Measurements from ENCODE around the gene CAMTA1. TPM values are rescaled to one million over a fixed set of nuclear protein-coding genes. Genes with fewer than 3 reads are reported as not detected.

Gene CAMTA1
- total RNA-seq, 1 experiment from 2014 or later: 69.5 TPM

DNA sequence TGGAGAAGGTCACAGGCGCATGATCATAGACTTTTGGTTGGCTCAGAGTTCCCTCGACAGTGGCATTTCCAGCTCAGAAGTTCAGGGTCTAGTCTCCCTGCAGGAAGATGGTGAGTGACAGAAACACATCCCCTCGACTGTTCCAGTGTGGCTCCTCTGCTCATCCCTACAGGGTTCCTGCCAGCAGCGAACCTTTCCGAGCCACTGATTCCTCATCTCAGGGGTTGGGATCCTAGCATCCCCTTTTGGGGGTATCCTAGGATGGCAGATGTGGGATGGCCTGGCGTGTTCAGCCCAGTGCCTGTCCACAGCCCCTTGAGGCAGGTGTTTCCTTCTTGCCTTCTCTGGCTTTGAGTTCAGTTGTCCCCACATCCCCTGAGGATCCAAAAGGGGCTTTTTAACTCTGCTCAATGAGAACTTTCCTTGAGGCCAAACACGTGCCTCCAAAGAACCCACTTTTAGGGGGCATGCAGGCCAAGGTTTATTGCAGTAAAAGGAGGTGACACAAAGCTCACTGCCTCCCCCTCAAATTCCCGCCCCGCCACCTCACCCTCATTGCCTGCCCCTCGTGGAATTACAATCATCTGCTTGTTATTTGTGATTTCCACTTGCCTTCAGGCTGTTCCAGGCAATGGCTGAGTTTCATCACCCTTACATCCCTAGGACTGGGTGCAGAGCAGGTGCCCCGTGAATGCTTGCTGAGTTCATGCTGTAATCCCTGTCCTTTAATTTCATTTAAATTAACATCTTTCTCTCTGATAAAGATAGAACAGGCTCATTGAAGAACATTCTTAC, 440.7 kb downstream of the CAMTA1 start:
- TF ChIP-seq ZFX (IDR thresholded peaks at IDR 0.05): no peak
- TF ChIP-seq POLR2A (IDR thresholded peaks at IDR 0.05; ENCODE audit: borderline replicate concordance, extremely low read depth, insufficient read depth, insufficient read length): no peak
- no peak for TF ChIP-seq JUND (IDR thresholded peaks at IDR 0.05)
- TF ChIP-seq, protein P1, sequence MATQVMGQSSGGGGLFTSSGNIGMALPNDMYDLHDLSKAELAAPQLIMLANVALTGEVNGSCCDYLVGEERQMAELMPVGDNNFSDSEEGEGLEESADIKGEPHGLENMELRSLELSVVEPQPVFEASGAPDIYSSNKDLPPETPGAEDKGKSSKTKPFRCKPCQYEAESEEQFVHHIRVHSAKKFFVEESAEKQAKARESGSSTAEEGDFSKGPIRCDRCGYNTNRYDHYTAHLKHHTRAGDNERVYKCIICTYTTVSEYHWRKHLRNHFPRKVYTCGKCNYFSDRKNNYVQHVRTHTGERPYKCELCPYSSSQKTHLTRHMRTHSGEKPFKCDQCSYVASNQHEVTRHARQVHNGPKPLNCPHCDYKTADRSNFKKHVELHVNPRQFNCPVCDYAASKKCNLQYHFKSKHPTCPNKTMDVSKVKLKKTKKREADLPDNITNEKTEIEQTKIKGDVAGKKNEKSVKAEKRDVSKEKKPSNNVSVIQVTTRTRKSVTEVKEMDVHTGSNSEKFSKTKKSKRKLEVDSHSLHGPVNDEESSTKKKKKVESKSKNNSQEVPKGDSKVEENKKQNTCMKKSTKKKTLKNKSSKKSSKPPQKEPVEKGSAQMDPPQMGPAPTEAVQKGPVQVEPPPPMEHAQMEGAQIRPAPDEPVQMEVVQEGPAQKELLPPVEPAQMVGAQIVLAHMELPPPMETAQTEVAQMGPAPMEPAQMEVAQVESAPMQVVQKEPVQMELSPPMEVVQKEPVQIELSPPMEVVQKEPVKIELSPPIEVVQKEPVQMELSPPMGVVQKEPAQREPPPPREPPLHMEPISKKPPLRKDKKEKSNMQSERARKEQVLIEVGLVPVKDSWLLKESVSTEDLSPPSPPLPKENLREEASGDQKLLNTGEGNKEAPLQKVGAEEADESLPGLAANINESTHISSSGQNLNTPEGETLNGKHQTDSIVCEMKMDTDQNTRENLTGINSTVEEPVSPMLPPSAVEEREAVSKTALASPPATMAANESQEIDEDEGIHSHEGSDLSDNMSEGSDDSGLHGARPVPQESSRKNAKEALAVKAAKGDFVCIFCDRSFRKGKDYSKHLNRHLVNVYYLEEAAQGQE (IDR thresholded peaks at IDR 0.05; ENCODE audit: low read depth): no peak
- no peak for TF ChIP-seq EGR1 (IDR thresholded peaks at IDR 0.05; ENCODE audit: low read depth)
- no peak for TF ChIP-seq CEBPB (IDR thresholded peaks at IDR 0.05; ENCODE audit: low read depth)
- TF ChIP-seq EZH2phosphoT487 (IDR thresholded peaks at IDR 0.05; ENCODE audit: borderline replicate concordance): no peak
- TF ChIP-seq, protein P2, sequence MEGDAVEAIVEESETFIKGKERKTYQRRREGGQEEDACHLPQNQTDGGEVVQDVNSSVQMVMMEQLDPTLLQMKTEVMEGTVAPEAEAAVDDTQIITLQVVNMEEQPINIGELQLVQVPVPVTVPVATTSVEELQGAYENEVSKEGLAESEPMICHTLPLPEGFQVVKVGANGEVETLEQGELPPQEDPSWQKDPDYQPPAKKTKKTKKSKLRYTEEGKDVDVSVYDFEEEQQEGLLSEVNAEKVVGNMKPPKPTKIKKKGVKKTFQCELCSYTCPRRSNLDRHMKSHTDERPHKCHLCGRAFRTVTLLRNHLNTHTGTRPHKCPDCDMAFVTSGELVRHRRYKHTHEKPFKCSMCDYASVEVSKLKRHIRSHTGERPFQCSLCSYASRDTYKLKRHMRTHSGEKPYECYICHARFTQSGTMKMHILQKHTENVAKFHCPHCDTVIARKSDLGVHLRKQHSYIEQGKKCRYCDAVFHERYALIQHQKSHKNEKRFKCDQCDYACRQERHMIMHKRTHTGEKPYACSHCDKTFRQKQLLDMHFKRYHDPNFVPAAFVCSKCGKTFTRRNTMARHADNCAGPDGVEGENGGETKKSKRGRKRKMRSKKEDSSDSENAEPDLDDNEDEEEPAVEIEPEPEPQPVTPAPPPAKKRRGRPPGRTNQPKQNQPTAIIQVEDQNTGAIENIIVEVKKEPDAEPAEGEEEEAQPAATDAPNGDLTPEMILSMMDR (IDR thresholded peaks at IDR 0.05 in 2 of 3, conservative IDR thresholded peaks at IDR 0.05 in 1 of 3; ENCODE audit: borderline replicate concordance in 1 of 3, insufficient read depth in 1 of 3, low read depth in 2 of 3, low read length in 2 of 3): no peak
- no peak for TF ChIP-seq SIN3A (IDR thresholded peaks at IDR 0.05; ENCODE audit: low read depth)
- TF ChIP-seq, protein P3, sequence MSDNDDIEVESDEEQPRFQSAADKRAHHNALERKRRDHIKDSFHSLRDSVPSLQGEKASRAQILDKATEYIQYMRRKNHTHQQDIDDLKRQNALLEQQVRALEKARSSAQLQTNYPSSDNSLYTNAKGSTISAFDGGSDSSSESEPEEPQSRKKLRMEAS (IDR thresholded peaks at IDR 0.05): no peak
- TF ChIP-seq RAD21 (IDR thresholded peaks at IDR 0.05; ENCODE audit: low read depth): no peak
- no peak for TF ChIP-seq YY1 (IDR thresholded peaks at IDR 0.05; ENCODE audit: extremely low read depth, insufficient replicate concordance, low read depth, low read length)
- TF ChIP-seq TCF7L2 (IDR thresholded peaks at IDR 0.05; ENCODE audit: borderline replicate concordance, extremely low read depth, insufficient read depth, insufficient read length): no peak
- TF ChIP-seq ELF1 (IDR thresholded peaks at IDR 0.05; ENCODE audit: borderline replicate concordance, low read depth): no peak
- RAD21 ChIA-PET (ENCODE audit: low non-redundant PET in 1 of 2, low total read pairs in 2 of 2, uncharacterized antibody in 2 of 2, unreplicated experiment in 2 of 2): interaction anchor here in 1 of 2 experiments (0.8 kb wide), 1 partner anchor 120 kb away, joined by 3 read pairs; no protein-coding TSS in a partner anchor
- no peak overlapping the region for H3K27ac ChIP-seq (ENCODE audit: low read depth, low read length)
- no peak overlapping the region for H3K9ac ChIP-seq (ENCODE audit: low read length)
- no peak overlapping the region for H2AFZ ChIP-seq (ENCODE audit: low read depth, low read length, poor library complexity, severe bottlenecking)
- H3K9me3 ChIP-seq (ENCODE audit: control insufficient read depth in 1 of 2, insufficient read depth in 1 of 2, low read depth in 1 of 2, low read length in 2 of 2): no peaks in the 10 kb centered on the region
- H3K4me3 ChIP-seq (replicated peaks in 1 of 2; ENCODE audit: low read depth in 1 of 2, low read length in 2 of 2): no peak overlapping the region
- CTCF ChIA-PET: interaction anchor here (1.4 kb wide), 2 partner anchors 314 to 422 kb away, joined by 4 to 6 read pairs; no protein-coding TSS in a partner anchor
- no peak overlapping the region for H3K4me2 ChIP-seq (ENCODE audit: low read length)
- no peak for DNase-seq (ENCODE audit: low read depth, low spot score)
- H3K4me1 ChIP-seq (ENCODE audit: control insufficient read depth in 1 of 2, insufficient read depth in 2 of 2, low read length in 2 of 2): peaks cover 9 to 24% of the 10 kb centered on the region in 2 experiments
- intact Hi-C loops (cut with micrococcal nuclease): loop anchor here (10.0 kb wide), 1 partner anchor 249 kb away; no protein-coding TSS in a partner anchor
- no peaks in the 10 kb centered on the region for H4K20me1 ChIP-seq (ENCODE audit: insufficient read depth)
- H3K36me3 ChIP-seq (ENCODE audit: control insufficient read depth in 1 of 2, insufficient read depth in 2 of 2, low read length in 2 of 2): no peaks in the 10 kb centered on the region
- no peak for ATAC-seq
- H3K27me3 ChIP-seq (ENCODE audit: insufficient read depth, low read length): no peaks in the 10 kb centered on the region
- H3K9me2 ChIP-seq (ENCODE audit: insufficient read depth): no peaks in the 10 kb centered on the region
- H3K79me2 ChIP-seq (ENCODE audit: insufficient read depth, low read length): no peaks in the 10 kb centered on the region
- BruUV-seq (replicated peaks): no TSS peak
- POLR2A ChIA-PET: no interaction called here

Measured in HCT116 (cell line).